CD4-positive, alpha-beta T cell treated with Interleukin-6 at 100 ng/mL for 8 hours (primary cell): ENCODE results near the gene CALHM1.

ENCODE experiments used
- DNase-seq: peaks from one replicate; pipeline ENCODE4 v3.0.0-alpha.2; 2020; ENCODE audit warnings: mixed read lengths, low spot score

Gene CALHM1

DNA sequence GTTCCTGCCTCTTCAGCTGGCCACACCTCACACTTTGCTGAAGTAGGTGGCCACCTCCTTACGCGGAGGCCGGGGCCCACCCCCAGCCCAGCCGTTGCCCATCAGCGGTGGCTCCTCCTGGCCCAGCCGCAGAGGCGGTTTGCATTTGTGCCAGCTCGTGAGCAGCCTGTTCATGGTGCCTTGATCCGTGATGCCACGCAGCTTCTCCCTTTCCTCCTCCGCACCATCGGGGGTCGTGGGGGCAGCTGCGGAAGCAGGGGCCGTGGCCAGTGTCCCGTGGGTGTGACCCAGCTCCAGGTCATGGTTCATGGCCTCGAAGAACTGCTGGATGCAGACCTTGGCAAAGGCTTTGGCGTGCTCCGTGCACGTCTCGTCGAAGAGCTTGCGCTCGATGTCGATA is 3.5 kb downstream of the CALHM1 start:
- DNase-seq = no peak

DNA sequence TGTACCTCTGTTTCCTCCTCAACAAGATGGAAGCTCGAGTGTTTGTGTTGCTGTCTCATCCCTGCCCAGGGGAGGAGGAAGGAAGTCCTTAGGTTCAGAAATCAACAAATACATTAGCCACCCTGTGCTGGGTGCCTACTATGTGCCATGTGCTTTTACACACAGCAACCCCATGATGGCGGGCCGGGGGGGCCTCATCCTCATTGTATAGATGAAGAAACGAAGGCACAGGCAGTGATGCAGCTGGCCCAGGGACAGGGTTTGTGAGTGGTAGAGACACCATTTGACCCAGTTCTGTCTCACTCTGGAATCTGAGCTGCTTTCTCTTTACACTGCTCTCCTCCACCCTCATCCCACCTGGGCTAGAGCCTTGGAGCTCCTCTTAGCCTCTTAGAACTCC is 4.7 kb downstream of the CALHM1 start:
- DNase-seq = no peak

DNA sequence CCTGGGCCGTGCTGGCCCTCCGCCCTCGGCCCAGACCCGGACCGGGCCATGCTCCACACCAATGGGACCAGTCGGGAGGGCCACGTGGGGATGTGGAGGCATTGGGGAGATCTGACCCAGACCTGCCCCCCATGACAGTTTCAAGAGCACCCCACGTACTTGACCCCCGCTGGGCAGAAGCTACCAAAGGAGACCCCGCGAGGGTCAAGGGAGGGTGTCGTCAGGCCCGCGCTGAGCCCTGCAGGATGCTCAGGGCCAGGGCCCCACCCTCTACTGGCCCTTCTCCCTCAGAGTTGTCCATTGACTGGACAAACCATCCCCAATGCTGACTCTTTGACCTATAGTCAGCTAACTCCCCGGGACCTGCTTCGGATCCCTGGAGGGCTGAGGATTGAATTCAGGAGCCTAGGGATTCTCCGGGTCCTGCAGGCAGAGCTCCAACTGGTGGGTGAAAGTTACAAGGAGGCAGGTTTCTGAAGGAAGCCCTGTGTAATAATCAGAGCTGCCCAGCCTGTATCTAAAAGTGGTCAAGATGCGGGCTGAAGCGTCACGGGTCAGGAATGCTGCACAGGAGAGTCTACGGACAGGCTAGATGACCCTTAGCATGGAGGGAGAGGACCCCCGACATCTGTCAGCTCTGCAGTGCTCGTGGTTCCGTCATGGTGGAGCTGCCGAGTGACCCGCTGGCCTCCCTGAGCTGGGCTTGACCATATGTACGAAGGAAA is 6.0 kb downstream of the CALHM1 start:
- DNase-seq = no peak

DNA sequence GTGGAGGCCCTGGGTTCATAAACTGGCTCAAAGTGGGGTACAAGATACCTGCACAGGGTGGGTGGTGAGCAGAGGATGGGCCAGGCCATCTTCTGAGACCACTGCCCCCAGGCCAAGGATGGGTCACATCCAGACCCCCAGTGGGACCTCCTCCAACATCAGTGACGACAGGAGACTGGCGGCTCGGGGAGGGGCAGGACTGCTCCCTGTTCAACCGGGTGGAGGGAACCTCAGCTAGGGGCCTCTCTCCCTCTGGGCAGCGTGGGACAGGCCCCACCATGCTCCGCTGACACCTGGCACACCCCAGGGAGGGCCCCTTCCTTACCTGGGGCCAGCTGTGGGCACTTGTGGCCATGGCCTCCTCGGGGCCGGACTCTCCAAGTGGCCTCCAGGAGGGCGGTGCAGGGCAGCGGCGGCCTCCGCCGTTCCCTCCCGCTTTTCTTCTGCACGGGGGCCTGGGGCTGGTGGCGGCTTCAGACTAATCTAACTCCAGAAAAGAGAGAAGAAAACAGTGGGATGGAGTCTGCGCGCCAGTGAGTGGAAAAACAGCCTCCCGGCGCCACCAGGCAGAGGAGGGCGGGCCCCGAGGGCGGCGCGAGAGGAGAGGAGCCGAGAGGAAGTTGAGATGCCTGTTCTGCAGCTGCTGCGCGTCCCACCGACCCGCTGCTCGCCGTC is 6.7 kb downstream of the CALHM1 start, which contains the start of gene CALHM2:
TSS of gene CALHM2 (minus strand) at position 540 of the 675 bp plus-strand sequence. CDS start 2,429 bp downstream, outside the sequence.
- DNase-seq = peak; percentile 53

DNA sequence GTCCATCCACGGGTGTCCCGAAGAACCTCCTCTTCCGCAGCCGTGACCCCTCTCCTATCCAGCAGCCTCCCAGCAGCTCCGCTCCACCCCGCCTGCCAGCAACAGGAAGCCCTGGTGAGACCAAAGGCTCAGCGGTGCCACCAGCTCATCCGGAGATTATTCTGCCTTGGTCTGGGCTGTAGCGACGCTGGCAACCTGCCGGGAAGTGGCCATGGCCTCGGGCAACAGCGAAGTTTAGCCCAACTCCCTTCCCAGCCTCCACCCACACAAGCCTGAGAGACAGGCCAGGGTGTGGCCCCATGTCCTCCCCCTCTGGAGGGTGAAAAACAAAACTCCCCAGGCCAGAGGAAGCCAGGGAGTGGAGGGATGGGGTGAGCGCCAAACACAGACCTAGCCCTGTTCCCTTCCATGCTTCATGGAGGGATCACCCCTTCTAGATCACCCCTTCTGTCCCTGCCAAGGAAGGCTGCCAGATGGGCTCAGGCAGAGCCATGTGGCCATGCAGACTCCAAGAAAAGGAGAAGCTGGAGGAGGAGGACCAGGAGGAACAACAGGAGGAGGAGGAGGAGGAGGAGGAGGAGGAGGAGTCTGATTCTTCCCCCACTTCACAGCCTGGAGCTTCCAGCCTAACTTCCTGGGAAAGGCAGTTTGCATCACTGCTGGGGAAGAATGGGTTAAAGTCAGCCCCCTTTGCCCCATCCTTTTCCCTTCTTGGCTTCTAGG is 7.4 kb downstream of the CALHM1 start:
- DNase-seq = peak; percentile 59

DNA sequence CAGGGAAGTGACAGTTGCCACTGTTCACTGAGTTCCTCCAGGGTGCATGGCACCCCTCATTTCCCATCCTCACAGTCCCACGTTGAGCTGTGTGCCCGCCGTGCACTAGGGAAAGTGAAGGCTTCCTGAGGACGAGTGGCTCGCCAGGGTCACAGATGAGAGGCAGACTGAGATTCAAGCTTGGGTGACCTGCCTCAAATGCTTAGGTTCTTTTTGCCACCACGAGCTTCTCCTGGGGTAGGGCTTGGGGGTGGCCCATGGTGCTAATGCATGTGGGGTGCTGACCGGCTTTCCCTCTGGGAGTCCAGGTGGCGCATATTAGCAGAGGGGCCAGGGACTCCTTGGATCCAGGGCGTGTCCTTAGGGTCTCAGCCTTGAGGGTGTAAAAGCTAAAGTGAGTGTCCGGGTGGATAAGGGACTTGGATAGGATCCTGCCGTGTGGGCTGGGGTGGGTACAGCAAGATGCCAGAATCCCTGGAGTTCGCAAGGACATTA is 8.5 kb downstream of the CALHM1 start:
- DNase-seq = no peak

DNA sequence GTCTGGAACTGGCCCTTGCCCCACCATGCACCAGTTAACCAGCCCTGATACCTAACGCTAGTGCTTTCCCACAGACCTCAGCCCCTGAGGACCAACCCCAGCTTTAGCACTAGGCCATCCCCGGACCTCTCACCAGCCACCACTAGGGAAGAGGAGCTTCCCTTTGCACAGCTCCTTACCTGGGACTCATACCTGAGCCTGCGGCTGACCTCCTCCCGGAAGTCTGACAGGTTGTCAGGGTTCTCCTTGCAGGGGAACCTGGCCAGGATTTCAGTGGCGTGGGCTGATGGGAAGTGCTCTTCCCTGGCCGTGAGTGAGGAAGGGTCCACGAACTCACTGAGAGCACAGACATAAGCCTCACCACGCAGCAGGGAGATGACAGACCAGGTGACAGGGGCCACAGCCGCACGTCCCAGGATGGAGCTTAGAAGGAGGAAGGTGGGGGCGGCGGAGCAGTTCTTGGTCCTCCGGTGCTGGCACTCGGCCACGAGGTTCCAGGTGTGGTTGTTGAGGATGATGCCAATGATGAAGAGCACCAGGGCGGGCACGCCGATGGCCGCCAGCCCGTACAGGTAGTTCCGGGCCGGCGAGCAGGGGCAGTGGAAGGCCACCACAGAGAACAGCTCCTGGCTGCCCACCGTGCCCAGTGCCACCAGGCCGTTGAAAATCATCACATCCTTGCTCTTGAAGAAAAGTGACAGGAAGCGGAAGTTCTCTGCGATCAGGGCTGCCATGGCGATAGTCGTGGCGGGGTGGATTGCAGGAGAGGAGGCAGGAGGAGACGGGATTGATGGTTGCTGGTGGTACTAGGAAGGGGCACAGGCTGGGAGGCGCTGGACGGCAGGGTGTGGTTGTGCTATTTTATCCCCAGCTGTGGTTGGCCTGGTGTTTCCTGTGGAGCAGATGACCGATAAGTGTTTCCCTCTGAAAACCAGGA is 9.2 kb downstream of the CALHM1 start:
- no peak for DNase-seq

DNA sequence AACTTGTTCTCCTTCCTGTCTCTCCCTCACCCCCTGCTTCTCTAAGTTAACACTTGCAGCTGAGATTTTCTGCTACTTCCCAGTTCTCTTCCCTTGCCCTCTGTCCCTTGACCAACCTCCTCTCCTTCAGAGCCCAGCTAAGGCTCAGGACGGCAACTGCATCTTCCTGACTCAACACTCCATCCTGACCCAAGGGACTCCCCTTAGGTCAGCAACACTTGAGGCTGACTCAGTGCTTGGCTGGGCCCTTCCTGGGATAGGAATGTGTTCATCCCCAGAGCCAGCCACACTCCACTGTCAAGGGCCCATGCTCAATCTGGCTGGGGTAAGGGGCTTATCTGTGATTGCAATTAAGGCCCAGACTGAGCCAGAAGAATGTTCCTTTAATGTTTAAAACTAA is 10.0 kb downstream of the CALHM1 start:
- DNase-seq = no peak

DNA sequence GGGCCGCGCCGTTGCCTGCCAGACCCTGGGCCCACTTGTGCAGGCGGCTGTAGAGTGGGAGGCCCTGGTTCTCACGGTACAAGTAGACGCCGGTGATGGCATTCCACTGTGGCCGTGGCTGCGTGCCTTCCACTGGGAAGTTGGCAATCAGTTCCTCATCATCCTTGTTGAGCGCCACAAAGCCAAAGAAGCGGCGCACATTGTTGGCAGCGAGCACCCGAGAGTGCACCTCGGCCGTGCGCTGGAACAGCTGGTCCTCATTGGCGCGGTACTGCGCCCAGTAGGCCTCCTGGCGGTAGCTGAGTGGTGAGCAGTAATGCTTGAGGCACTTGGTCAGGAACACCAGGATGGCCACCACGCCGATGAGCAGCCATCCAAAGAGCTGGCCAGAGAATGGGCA is 11.5 kb downstream of the CALHM1 start:
- no peak for DNase-seq

DNA sequence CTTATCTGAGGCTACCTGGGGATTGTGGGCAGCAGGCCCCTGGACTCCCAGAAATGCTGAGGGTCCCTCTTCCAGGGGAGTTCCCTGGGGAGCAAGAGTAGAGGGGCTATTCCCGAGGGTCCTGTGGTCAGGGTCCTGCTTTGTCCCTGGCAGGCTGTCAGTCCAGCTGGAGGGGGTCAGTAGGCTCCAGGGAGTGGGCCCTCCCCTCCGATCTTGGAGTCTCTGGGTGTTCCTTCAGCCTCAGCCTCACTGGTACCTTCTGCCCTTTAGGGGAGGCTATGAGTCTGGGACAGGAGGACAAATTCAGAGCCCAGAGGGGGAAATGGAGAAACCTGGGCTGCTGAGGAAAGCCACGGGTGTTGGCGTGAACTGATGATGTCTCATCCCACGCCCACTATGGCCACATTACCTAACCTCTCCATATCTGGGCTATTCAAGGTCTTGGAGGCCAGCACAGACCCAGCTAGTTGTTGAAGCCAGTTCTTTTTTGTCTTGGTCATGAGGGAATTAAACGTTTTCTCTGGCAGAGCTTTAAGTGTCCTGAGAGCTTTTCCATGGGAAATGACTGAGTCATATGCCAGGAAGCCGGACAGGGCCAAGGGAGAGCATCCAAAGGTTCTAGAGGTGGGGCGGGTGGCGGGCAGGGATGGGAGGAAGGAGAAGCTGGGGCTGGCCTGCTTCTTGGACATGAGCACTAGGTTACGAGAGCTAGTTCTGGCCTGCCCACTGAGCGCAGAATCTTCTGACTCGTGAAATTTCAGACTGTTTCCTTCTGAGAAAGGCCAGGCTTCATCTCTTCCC is 12.7 kb downstream of the CALHM1 start:
- DNase-seq = no peak

DNA sequence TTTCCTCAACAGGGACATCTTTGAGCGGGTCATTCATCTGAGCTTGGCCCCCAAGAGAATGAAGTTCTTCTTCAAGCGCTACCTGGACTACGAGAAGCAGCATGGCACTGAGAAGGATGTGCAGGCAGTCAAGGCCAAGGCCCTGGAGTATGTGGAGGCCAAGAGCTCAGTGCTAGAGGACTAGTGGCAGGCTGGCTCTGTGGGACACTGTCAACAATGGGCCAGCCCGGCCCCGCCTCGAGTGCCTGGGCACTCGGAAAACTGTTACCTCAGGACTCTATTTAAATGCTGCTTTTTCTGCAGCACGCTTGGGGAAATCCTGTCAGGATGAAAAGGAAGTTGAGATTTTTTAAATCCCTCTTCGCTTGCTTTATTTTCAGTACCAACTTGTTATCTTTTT is 13.3 kb downstream of the CALHM1 start:
- no peak for DNase-seq

DNA sequence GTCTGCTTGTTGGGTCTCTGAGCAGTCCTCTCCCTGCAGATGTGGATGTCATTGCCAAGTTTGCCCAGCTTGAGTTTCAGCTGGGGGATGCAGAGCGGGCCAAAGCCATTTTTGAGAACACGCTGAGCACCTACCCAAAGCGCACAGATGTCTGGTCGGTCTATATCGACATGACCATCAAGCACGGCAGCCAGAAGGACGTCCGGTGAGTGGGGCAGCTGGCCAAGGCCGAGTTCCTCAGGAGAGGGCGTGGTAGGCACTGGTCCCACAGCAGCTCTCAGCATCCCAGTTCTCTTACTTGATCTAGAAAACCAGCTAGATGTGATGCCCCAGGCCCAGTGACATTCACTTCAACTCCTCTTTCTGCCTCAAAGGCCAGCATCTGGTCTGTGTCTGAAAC is 14.2 kb downstream of the CALHM1 start:
- no peak for DNase-seq

DNA sequence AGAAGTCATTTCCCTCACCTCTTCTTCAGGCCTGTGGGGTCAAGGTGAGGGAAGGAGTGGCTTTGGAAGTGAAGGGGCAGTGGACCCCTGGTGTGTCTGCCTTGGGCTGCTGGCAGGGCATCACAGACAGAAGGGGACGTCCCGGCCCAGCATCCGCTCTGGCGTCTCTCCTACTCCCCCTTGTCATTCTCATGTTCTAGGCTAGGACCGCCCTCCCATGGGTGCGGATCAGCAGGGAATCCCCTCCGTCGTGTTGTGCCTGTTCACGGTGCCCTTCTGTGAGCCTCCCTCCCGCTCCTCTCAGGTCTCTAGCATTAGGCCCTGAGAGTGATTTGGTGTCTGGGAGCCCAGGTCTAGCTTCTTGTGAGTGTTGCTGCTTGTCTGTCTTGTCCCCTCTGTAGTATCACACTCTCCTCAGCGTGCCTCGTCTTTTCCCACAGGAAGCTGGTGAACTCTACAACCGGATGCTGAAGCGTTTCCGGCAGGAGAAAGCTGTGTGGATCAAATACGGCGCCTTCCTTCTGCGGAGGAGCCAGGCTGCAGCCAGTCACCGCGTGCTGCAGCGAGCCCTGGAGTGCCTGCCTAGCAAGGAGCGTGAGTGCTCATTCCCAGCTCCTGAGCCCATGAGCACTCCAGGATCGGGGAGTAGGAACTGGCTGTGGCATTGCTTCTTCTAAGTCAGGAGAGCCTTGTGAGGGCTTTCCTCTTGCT is 15.1 kb downstream of the CALHM1 start:
- no peak for DNase-seq

DNA sequence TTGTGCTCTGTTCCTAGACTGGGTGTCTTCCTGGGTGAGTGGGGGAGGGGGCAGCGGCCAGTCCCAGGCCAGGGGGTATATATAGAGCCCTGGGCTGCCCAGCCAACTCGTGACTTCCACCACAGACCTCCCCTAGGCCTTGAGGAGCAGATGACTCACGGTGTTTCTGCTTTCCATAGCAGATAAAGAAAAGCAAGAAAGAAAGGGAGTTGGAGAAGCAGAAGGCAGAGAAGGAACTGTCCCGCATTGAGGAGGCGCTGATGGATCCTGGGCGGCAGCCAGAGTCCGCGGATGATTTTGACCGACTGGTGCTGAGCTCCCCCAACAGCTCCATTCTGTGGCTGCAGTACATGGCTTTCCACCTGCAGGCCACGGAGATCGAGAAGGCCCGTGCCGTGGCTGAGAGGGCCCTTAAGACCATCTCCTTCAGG is 16.7 kb downstream of the CALHM1 start:
- DNase-seq = no peak

DNA sequence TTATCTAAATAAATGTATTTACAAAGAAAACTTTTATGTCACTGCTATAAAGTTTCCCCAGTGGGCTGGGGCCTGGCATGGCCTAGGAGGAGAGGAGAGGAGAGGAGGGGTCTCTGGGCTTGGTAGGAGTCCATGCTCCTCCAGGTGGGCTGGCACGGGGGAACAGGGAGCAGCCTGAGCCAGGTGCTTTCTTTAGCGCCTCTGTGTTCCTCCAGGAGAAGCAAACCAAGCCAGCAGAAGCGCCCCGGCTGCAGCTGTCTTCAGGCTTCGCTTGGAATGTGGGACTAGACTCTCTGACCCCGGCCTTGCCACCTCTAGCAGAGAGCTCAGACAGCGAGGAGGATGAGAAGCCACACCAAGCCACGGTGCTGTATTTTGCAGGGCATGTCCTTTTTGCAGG is 17.1 kb downstream of the CALHM1 start:
- no peak for DNase-seq

DNA sequence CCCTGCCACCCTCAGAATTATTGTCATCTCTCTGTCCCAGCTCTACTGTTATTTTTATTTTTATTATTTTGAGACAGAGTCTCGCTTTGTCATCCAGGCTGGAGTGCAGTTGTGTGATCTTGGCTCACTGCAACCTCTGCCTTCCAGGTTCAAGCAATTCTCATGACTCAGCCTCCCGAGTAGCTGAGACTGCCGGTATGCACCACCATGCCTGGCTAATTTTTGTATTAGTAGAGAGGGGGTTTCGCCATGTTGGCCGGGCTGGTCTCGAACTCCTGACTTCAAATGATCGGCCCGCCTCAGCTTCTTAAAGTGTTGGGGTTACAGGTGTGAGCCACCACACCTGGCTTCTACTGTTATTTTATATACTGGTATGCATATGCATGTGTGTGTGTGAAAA is 17.5 kb downstream of the CALHM1 start:
- no peak for DNase-seq

DNA sequence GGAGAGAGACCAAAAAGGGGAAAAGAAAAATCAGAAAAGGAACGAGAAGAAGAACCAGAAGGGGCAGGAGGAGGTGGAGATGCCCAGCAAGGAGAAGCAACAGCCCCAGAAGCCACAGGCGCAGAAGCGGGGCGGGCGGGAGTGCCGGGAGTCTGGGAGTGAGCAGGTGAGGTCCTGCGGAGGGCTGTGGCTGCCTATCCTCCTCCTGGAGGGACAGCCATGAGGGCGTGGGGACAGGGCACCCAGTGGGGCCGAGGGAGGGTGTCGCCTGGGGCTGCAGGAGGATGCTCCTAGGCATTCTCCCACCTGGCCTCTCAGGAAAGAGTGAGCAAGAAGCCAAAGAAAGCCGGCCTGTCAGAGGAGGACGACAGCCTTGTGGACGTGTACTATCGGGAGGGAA is 18.3 kb downstream of the CALHM1 start:
- DNase-seq = no peak

DNA sequence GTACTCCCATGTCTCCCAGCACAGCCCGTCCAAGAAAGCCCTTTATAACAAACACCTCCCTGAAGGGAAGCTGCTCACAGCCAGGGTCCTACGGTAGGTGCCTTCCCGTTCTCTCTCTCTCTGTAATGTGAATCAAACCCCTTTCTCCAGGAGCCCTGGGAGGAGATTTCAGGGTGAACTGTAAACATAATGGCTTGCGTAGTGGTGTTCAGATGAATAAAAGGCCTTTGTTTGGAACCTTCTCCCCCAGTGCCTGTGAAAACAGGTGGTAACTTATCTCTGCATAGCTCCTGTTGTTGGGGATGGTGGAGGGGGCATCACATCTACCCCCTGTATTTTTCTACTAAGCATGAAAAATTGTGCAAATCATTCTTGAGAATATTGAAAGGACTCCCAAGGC is 18.9 kb downstream of the CALHM1 start:
- no peak for DNase-seq

DNA sequence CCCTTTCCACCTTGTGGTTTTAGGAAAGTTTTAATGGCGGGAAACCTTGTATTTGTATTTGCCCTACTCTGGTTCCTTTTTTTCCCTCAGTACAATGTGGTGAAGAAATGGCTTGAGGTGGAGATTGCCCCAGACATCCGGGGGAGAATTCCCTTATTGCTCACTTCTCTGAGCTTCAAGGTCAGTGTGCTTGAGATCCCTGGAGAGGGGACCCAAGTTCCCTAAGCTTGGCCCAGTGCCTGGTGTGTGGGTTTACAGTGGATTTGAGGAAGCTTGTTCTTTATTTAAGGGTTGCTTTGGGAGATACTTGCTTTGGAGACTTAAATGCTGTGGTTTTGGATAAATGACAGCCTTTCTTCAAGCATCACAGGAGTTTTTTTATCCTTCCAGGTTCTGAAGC is 24.8 kb downstream of the CALHM1 start:
- DNase-seq = no peak

DNA sequence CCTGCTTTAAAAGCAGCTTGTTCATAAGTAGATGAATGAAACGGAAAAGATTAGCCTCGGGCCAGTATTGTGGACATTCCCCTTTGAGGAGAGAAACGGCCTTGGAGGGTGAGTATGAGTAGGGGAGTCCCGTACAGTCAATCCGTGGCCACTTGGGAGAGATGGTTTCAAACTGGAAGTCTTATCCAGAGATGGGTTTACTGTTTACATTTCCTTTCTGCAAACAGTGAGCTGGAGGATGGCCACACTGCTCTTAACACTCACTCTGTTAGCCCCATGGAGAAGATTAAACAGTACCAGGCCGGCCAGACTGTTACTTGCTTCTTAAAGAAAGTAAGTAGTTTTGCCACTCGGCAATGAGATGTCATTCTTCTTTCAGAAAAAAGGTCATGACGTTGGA is 26.8 kb downstream of the CALHM1 start:
- DNase-seq = no peak
